Measurements from ENCODE around the gene SLC28A2.

- TF ChIP-seq CTCF (conservative IDR thresholded peaks at IDR 0.05; ENCODE audit: low read depth, low read length) = peak; percentile 66
- no peak for TF ChIP-seq EZH2 (IDR thresholded peaks at IDR 0.05; ENCODE audit: borderline replicate concordance, low read depth, low read length, poor library complexity, severe bottlenecking)
Measured at GRCh38 chr15:45307230-45307924, 55.3 kb downstream of the SLC28A2 start.
